Chondrocyte (in vitro differentiated cells): ENCODE measurements around the gene COL5A1. TPM values are rescaled to one million over a fixed set of nuclear protein-coding genes. Genes with fewer than 3 reads are reported as not detected.

Experiments
- DNase-seq: peaks from one replicate; pipeline ENCODE4 v3.0.0; 2021; ENCODE audit warnings: mixed read lengths, low spot score
- H3K27ac Mint-ChIP-seq: one replicate; pipeline ENCODE4 v1.8.0; 2021; ENCODE audit warnings: mild to moderate bottlenecking, moderate library complexity, mixed read lengths; ENCODE audit not compliant: unreplicated experiment
- H3K27me3 Mint-ChIP-seq: 2 replicates; pipeline ENCODE4 v1.8.0; 2021; ENCODE audit warnings: low read depth, mixed read lengths
- H3K36me3 Mint-ChIP-seq: 2 replicates; pipeline ENCODE4 v1.8.0; 2021; ENCODE audit warnings: low read depth, mixed read lengths
- H3K4me1 Mint-ChIP-seq: 2 replicates; pipeline ENCODE4 v1.8.0; 2021; ENCODE audit warnings: low read depth, mild to moderate bottlenecking, mixed read lengths
- H3K4me3 Mint-ChIP-seq: one replicate; pipeline ENCODE4 v1.8.0; 2021; ENCODE audit warnings: mild to moderate bottlenecking, moderate library complexity, mixed read lengths; ENCODE audit not compliant: unreplicated experiment
- H3K9me3 Mint-ChIP-seq: 2 replicates; pipeline ENCODE4 v1.8.0; 2021; ENCODE audit warnings: low read depth, mixed read lengths
- total RNA-seq: library from RNA; stranded (reverse); gene quantifications from 3 replicates; pipeline ENCODE4 v1.2.1, GENCODE V29; 2021
- TF ChIP-seq, protein P1 (sequence below): fragments of 200-600 bp; sonication (generic); IDR thresholded peaks from 2 replicates; pipeline ENCODE4 v1.5.0; 2021; ENCODE audit warnings: antibody characterized with exemption, mild to moderate bottlenecking, moderate library complexity

COL5A1 gene
- total RNA-seq, 1 donor from 2014 or later: 2,235 TPM

DNA sequence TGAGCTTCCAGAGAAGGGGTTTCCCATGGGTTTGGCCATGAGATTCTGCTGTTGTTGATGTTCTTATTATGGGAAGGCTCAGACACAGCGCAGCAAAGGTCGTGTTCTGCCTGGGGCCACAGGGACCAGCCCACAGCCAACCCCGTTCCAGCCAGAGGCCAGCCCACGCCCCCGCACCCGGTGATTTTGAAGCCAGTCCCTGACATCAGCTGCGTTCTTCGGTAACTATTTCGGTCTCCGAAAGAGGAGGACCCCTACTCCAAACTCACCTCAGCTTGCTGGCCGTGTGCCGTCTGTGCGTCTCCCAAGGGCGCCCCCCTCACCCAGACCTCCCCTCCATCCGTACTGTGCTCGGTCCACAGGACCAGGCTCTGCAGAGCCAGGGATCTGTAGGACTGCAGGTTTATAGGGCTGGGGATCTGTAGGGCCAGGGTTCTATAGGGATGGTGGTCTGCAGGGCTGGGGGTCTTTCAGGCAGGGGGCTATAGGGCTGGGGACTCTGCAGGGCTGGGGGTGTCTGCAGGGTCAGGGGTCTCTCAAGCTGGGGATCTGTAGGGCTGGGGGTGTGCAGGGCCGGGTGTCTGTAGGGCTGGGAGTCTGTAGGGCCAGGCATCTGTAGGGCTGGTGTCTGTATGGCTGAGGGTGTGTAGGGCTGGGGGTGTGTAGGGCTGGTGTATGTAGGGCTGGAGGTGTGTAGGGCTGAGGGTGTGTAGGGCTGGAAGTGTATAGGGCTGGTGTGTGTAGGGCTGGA, 11.8 kb downstream of the COL5A1 start:
- peak overlapping the region; percentile 6 for H3K4me3 Mint-ChIP-seq
- TF ChIP-seq, protein P1, sequence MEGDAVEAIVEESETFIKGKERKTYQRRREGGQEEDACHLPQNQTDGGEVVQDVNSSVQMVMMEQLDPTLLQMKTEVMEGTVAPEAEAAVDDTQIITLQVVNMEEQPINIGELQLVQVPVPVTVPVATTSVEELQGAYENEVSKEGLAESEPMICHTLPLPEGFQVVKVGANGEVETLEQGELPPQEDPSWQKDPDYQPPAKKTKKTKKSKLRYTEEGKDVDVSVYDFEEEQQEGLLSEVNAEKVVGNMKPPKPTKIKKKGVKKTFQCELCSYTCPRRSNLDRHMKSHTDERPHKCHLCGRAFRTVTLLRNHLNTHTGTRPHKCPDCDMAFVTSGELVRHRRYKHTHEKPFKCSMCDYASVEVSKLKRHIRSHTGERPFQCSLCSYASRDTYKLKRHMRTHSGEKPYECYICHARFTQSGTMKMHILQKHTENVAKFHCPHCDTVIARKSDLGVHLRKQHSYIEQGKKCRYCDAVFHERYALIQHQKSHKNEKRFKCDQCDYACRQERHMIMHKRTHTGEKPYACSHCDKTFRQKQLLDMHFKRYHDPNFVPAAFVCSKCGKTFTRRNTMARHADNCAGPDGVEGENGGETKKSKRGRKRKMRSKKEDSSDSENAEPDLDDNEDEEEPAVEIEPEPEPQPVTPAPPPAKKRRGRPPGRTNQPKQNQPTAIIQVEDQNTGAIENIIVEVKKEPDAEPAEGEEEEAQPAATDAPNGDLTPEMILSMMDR: no peak

DNA sequence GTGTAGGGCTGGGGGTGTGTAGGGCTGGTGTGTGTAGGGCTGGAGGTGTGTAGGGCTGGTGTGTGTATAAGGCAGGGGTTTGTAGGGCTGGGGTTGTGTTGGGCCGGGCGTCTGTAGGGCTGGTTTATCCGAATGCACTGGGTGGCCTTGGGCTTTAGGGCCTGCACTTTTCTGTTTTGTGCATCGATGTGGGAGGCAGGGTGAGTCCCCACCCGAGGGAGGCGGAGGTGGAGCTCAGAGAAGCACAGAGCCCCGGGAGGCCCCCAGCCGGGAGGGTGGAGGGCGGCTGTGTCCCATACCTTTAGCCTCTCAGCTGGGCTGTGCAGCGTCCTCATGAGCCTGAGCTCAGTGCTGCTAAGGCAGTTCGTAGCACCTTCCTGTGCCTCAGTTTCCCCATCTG, 13.5 kb downstream of the COL5A1 start:
- Mint-ChIP-seq H3K36me3 (peaks cover 14% of the 10 kb centered on the region), H3K27ac (peak overlapping the region; percentile 51), H3K4me3 (no peak overlapping the region), H3K27me3 (no peaks in the 10 kb centered on the region), H3K4me1 (peaks cover 60% of the 10 kb centered on the region), H3K9me3 (no peaks in the 10 kb centered on the region)
- peak; percentile 90 for DNase-seq
- TF ChIP-seq, protein P1: no peak

More for the DNA sequence above, 11.8 kb downstream of the COL5A1 start:
- peaks cover 19% of the 10 kb centered on the region for H3K36me3 Mint-ChIP-seq
- no peaks in the 10 kb centered on the region for H3K27me3 Mint-ChIP-seq
- peak overlapping the region; percentile 94 for H3K27ac Mint-ChIP-seq
- peaks cover 60% of the 10 kb centered on the region for H3K4me1 Mint-ChIP-seq
- peak; percentile 81 for DNase-seq
- no peaks in the 10 kb centered on the region for H3K9me3 Mint-ChIP-seq

DNA sequence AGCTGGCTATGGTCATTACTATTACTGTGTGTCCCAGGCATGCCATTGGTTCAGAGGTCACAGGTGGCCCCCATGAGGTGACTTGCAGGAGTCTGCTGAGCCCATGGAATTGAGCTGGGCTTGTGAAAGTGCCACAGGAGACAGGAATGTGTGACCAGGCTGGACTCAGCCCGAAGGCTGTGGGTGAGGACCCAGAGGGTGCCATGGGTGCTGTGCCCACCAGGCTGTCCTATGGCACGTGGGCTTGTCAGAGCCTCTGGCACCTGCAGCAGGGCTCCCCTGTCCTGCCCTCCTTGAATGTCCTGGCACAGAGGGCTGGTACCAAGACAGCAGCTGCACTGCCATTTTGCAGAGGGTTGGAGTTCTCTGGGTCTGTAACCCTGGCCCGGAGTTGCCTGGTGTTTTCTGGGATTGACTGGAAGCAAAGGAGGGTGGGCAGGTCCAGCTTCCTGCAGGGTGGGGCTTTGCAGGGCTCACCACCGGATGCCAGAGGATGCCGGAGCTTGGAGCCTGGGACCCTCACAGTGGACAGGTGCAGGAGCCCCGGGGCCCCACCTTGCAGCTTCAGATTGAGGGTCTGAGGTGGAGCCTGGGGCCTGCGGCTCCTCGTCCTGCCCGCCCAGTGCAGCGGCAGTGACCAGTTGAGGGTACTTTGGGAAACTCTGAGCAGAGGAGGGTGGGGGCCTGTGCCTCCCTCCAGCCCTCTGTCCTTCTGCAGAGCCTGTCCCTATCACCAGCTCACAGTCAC, 14.2 kb downstream of the COL5A1 start:
- H3K4me3 Mint-ChIP-seq: no peak overlapping the region
- no peaks in the 10 kb centered on the region for H3K27me3 Mint-ChIP-seq
- TF ChIP-seq, protein P1: no peak
- DNase-seq: peak; percentile 86
- peak overlapping the region; percentile 22 for H3K27ac Mint-ChIP-seq
- no peaks in the 10 kb centered on the region for H3K9me3 Mint-ChIP-seq
- H3K4me1 Mint-ChIP-seq: peaks cover 61% of the 10 kb centered on the region
- peaks cover 13% of the 10 kb centered on the region for H3K36me3 Mint-ChIP-seq

DNA sequence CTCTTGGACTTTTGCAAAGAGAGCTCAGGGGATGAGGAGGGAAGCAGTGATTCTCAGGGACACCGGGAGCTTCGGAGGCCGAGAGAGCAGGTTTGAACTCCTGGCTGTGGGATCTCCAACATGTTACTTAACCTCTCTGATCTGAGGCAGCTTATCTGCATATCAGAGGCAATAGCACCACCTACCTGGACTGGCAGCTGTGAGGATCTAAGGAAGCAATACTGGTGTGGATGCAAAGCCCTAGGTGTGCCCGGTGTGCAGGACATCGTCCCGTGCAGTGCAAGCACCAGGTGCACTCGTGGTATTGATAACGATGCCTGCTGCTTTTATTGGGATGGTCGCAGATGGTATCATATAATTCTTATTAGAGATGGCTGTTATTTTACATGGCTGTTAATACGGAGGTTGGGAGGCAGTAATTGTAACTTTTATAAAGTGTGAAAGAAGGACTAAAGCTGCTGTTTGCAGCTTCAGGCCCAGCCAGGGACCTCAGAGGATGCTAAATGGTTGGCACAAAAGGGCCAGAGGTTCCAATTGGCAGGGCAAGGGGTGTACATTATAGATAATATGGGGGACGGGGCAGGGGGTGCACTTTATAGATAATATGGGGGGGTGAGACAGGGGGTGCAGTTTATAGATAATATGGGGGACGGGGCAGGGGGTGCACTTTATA, 14.9 kb downstream of the COL5A1 start:
- DNase-seq: peak; percentile 34
- Mint-ChIP-seq H3K9me3 (no peaks in the 10 kb centered on the region), H3K36me3 (peaks cover 15% of the 10 kb centered on the region), H3K4me3 (no peak overlapping the region), H3K27me3 (no peaks in the 10 kb centered on the region), H3K4me1 (peaks cover 63% of the 10 kb centered on the region), H3K27ac (peak overlapping the region; percentile 67)
- TF ChIP-seq, protein P1: peak; percentile 52
